M059J (cell line): Measurements from ENCODE around the gene MARK4. TPM values are rescaled to one million over a fixed set of nuclear protein-coding genes. Genes with fewer than 3 reads are reported as not detected.
"Not testable (repeated sequence)": the region's sequence is repeated elsewhere in the genome, so short reads cannot be mapped to it uniquely, and the experiment has no call there.

ENCODE experiments used
- DNase-seq: peaks from one replicate; pipeline ENCODE4 v3.0.0-alpha.2; 2012; ENCODE audit warnings: low read depth
- total RNA-seq: library from RNA; depleted of rRNA; stranded (reverse); fragments of >200 nt; shearing (Covaris generic); gene quantifications from 2 replicates; pipeline ENCODE4 v1.2.3, GENCODE V29; 2014

MARK4 gene
- total RNA-seq, 1 experiment from 2014 or later, result 11.0 TPM

DNA sequence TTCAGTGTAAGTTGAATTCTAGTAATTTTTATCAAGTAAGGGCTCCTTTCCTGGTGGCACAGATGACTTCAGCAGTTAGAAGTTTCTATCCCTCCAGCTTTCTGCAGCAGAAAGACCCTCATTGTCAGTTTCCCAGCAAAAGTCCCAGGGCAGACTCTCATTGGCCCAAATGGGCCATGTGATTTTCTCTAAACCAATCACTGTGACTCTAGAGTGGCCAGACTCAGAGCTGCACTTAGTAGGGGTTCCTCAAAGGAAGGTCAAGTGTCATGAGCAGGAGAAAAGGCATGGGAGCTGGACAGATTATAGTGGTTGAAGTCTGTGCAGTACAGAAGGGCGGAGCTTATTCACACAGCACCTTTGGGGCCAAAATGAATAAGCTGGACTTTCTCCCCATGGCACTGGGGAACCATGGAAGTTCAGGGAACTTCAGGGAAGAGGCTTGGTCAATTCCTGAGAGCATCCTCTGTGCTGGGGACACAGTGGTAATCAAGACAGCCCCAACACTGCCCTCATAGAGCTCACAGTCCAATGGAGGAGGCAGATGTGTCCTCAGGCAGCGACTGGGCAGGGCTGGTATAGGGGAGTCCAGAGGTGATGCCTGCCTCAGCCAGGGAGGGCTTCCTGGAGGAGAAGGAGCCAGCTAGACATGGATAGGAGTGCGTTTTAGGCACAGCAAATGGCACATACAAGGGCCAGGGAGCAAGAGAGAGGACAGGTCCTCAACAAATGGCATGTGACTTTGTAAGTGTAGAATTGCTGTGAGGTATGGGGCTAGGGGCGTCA is 53.3 kb downstream of the MARK4 start:
- no peak for DNase-seq

DNA sequence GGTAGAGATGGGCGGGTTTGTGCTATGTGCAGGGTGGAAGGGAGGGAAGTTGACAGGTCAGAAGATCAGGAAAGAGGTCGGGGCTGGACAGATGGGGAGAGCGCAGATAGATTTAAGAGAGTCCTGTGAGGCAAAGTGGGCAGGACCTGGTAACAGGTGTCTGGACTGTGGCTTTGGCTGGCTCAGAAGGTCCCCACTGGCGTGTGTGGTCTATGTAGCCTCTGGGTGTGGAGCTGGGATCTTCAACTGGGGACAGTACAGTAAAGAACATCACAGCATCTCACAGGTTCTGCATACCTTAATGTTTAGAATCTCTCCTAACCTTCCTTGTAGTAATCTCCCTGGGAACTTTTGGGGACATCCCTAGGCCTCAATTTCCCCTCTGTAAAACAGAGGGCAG is 53.9 kb downstream of the MARK4 start:
- no peak for DNase-seq

DNA sequence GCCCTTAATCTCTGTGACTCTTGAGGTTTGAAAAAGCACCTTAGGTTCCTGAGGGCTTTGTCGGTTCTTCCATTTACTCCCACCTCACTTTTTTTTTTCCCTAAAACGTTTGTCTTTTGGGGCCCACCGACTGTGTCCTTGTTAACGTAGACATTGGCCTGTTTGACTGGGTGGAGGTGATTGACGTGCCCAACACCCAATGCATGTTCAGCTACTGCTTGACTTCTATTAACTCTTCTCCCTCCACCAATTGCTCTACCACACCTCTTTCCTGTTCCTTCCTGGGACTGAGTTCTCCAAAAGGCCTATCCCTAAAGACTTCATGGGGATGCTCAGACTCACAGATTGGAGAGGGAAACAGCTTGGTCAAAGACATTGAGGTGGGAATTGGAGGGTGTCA is 54.4 kb downstream of the MARK4 start:
- no peak for DNase-seq

DNA sequence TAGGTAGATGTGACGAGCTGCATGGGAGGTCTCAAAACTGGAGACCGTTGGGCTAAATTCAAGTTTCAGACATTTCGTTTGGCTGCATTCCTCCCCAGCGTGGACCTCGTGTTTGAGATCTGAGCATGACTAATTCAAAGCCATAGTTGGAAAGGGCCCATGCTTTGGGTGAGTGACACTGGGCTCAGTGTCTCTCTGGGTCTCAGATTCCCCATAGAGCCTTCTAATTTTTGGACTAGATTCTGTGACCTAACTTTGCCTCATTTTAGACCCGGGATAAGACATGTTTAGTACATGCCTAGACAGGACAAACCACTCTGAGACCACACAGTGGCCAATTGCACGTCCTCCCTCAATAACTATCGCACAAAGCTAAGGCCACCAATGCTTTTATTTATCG is 55.0 kb downstream of the MARK4 start:
- DNase-seq, result peak; percentile 25

DNA sequence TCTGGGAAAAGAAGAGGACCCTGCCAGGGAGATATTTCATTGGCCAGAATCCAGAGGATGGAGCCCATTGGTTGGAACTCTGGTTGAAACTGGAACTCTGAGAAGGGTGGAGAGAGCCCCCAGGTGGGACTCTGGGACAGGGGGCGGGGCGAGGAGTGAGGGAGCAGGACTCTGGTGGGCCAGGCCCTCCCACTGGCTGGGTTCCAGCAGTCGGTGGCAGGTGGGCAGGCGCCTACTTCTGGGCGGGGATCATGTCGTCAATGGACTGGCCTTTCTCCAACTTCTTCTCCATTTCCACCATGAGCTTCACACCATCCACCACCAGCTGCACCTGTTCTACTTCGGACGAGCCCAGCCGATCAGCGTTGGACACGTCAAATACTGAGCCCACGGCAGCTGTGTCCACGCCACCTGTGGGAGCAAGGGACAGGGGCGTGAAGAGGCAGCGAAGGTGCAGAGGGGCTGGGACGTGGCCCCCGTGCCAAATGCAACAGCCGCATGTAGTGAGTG is 55.5 kb downstream of the MARK4 start:
- no peak for DNase-seq

DNA sequence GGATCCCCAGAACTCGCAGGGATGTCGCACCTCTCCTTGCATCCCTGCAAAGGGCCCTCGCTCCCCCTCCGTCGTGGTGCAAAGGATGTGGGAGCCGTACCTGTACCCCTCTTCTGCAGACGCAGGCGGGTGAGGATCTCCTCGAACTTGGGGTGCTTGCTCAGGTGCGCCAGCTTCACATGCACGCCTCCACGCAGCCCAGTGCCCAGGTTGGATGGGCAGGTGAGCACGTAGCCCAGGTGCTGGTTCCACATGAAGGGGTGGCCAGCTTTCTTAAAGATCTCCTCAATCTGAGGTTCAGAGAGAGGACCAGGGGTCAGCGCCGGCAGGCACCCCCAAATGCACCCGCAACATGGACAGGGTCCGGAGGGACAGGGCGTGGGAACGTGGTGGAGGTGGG is 56.3 kb downstream of the MARK4 start:
- no peak for DNase-seq

DNA sequence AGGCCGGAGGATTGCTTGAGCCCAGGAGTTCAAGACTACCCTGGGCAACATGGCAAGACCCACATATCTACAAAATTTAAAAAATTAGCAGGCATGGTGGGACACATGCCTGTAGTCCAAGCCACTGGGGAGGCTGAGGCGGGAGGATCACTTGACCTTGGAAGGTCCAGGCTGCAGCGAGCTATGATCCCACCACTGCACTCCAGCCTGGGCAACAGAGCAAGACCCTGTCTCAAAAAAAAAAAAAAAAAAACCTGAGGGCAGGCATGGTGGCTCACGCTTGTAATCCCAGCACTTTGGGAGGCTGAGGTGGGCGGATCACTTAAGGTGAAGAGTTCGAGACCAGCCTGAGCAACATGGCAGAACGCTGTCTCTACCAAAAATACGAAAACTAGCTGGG is 58.3 kb downstream of the MARK4 start:
- DNase-seq, result not testable (repeated sequence)

DNA sequence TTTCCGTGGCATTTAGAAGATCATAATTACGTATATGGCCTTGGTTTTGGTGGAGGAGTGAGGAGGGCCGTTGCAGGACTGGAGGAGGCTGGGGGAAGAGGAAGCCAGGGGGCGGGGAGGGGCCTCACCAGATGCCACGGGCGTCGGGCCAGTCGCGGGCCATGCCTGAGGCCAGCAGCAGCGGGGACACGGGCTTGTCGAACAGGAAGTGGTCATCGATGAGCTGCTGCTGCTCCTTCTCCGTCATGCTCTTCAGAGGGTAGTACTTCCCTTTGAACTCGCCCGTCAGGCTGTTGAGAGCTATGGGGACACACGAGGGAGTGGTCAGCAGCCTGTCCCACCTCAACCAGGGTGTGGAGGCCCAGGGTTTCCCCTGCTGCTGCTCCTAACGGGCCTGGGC is 60.5 kb downstream of the MARK4 start:
- no peak for DNase-seq

DNA sequence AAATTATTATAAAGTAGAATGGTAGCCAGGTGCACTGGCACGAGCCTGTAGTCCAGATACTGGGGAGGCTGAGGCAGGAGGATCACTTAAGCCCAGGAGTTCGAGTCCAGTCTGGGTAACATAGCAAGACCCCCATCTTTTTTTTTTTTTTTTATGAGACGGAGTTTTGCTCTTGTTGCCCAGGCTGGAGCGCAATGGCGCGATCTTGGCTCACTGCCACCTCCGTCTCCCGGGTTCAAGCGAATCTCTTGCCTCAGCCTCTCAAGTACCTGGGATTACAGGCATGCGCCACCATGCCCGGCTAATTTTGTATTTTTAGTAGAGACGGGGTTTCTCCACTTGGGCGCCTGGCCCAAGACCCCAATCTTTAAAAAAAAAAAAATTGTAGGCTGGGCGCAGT is 61.2 kb downstream of the MARK4 start:
- DNase-seq, result not testable (repeated sequence)

DNA sequence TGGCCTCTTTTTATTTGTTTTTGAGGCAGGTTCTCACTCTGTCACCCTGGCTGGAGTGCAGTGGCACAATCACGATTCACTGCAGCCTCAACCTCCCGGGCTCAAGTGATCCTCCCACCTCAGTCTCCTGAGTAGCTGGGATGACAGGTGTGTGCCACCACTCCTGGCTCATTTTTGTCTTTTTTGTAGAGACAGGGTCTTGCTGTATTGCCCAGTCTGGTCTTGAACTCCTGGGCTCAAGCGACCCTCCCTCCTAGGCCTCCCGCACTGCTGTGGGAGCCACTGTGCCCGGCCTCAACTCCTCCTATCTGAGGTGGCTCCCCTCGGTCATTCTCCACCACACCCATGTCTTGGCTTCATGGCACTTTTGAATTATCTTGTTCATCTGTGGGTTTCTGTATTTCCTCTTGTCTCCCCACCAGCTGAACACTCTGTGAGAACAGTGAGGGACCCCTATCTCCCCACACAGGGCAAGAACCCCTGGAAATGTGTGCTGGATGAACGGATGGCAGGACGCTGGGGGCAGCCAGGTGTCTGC is 63.7 kb downstream of the MARK4 start:
- DNase-seq, result no peak

DNA sequence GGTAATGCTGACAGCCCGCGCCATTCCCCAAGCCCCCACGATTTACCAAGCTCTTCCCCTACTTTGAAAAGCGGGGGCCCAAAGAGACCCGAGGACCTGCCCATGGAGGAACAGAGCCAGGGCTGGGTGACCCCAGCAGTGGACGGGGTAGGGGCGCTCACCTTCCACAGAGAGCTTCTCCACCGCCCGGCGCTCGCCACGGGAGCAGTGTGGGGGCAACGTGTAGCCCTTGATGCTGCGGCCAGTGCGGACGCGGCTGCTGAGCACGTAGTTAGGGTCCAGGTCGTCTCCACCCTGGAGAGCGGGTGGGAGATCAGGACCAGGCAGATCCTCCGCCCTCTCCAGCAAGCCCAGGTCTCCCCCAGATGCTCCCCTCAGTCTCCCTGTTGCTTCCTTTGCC is 64.2 kb downstream of the MARK4 start:
- no peak for DNase-seq

DNA sequence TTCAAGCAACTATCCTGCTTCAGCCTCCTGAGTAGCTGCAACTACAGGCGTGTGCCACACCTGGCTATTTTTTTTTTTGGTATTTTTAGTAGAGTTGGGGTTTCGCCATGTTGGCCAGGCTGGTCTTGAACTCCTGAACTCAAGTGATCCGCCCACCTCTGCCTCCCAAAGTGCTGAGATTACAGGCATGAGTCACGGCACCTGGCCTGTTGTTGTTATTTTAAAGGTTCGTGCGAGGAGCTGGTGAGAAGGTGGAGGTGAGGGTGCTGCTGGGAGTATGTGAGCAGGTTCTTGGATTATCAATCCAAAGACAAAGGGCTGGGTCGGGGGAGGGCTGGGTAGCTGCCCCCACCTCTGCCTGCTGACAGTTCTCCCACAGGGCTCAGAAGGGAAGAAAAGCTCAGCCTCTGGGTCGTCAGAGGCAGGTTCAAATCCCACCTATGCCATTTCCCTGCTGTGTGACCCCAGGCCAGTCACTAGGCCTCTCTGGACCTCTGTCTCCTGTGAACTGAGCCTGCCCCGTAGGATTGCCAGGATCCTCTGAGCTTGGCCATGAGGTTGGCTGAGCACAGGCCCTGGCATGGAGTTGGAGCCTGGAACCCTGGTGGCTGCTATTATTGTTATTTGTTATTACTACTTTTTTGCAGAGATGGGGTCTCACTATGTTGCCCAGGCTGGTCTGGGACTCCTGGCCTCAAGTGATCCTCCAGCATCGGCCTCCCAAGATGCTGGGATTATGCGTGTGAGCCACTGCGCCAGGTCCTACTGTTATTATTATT is 70.1 kb downstream of the MARK4 start:
- no peak for DNase-seq

DNA sequence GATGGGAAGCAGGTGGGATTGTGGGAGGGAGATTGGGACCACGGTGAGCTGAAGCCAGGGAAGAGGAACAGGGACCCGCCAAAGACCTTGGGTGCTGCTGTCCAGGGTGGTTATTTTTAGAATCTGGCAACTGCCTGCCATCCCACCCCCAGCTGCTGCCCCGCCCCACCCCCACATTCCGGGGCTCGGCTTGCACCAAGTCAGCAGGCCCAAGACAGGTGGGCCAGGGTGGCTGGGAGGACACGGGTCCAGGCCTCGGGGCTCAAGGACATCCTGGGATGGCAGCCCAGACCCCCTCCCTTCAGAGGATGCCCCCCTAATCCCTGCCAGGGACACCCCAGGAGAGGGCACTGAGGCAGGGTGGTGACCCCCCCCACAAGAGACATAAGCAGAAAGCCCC is 70.8 kb downstream of the MARK4 start:
- DNase-seq, result no peak

DNA sequence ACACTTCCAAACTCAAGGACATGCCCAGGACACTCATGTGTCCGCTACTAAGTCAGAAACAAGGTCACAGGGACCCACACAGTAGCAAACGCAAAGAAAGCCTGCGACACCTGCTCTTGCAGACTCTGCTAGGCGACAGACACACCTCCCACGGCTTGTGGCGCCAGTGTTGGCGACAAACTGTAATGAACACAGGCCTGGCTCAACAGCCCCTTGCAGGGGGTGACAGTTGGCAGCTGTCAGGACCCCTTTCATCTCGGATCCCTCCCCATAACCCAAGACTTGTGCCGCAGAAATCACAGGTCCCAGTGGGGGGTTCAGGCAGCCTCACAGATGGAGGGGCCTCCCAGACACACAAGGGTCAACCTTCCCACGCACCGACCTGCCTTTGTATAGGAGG is 71.2 kb downstream of the MARK4 start:
- DNase-seq, result no peak

DNA sequence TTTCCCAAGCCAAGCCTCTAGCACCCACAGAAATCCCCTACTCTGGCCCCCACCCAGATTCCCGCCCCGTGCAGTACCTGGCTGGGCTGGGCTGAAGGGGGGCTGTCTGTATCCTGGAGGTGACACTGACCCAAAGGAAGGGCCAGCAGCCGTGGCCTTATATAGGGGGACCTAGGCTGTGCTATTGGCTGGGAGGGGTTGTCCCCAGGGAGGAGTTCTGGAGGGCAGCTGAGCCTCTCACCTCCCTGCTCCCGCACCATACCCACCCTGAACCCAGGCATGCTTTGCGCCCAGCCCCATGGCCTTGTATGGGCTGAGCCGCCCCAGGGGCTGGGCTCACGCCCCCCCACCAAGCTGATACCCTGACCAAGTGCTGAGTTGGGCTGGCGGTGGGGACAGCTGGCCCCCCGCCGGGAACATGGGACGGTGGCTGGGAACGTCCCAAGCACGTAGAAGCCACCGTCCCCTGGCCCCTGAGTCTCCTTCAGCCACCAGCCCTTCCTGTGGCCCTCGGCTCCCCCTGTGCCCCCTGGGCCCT is 71.7 kb downstream of the MARK4 start, which contains the start of gene CKM:
TSS of gene CKM (minus strand) at position 132 of the 538 bp plus-strand sequence. CDS start 3,162 bp downstream, outside the sequence.
- no peak for DNase-seq

DNA sequence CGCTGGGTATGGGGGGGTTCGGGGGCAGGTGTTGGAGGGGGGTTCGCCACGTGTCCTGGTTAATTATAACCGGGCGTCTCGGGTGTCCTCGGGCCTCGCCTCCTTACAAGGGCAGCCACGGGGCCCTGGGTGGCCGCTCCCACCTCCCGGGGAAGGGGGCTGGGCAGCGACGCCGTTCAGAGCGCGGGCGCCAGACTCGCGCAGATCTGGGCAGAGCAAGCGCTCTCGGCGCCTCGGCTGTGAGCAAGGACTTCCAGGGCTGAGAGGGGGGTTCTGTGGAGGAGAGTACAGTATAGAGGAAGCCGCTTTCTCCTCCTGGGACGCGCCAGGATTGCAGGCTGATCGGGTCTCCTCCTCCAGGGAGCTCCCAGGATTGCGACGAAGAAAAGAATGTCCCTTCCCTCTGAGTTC is 72.6 kb downstream of the MARK4 start:
- no peak for DNase-seq

DNA sequence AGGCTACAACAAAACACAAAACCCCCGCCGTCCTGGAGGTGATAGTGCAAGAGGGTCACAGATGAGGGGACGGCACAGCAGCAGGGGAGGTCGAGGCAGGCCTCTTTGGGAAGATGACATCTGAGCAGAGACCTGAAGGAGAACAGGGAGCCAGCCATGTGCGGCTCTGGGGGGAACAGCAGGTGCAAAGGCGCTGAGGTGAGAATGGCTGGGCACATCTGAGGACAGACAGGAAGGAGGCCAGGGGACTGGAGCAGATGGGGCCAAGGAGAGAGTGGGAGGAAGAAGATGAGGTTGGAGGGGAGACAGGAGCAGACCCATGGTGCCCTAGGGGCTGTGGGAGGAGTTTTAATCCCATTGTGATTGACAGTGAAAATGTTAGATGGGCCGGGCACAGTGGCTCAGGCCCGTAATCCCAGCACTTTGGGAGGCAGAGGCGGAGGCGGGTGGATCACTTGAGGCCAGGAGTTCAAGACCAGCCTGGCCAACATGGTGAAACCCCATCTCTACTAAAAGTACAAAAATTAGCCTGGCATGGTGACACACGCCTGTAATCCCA is 73.4 kb downstream of the MARK4 start:
- no peak for DNase-seq

DNA sequence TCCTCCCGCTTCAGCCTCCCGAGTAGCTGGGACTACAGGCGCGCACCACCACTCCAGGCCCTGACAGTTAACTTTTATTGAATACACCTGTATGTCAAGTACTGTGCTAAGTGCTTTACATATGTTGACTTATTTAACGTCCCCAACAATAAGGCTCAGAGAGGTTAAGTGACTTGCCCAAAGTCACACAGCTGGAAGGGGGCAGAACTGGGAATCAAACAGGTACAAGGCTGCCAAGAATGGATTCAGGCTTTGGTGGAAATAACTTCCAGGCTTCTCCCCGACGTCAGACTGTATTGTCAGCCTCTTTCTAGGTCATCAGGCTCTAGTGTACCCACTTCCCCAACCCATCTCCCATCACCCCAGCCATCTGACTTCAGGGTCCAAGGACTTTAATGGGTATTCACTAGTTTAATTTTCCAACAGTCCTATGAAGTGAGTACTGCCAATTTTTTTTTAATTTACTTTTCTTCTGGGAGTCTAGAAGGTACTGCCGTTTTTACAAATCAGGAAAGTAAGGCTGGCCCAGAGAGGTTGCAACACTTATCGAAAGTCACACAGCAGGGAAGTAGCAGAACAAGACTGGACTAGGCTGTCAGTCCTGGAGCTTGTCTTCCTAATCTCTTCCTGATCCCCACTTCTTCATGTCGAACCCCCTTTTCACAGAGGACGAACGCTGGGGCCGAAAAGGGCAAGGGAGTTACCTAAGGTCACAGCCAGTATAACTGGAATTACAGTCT is 76.5 kb downstream of the MARK4 start:
- DNase-seq, result no peak

DNA sequence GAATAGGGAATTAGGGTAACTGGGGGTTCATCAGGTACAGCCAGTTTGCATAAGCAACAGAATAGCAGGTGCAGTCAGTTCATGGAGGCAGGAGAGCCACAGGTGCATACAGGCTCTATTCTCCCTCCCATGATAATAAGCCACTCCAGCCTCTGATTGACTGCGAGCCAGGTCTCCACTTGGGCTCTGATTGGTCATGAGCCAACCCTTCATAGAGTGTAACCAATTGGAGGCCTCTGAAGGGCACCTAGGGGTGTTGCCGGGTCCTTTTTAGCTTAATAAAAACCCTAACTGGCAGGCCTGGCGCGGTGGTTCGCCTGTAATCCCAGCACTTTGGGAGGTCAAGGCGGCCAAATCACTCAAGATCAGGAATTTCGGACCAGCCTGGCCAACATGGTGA is 80.3 kb downstream of the MARK4 start:
- no peak for DNase-seq

DNA sequence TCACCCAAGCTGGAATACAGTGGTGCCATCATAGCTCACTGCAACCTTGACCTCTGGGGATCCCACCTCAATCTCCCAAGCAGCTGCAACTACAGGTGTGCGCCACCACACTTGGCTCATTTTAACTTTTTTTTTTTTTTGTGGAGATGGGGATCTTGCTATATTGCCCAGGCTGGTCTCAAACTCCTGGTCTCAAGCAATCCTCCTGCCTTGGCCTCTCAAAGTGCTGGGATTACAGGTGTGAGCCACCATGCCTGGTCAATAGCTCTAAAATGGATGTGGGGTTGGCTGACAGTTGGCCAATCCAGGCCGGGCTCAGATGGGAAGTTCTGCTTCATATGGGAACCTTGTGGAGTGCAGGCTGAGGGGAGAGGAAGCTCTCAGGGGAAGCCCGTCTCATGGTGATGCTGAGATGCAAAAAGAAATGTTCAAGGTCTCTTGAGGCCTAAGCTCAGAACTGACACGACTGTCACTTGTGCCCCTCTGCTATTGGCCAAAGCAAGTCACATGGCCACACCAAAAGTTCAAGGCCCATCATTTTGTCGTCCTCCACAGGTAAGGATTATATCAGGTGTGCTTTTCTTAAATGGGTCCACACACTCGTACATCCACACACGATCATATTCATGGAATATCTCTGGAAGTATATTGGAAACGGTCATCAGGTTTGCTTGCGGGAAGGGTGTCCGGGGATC is 82.7 kb downstream of the MARK4 start:
- DNase-seq, result no peak

DNA sequence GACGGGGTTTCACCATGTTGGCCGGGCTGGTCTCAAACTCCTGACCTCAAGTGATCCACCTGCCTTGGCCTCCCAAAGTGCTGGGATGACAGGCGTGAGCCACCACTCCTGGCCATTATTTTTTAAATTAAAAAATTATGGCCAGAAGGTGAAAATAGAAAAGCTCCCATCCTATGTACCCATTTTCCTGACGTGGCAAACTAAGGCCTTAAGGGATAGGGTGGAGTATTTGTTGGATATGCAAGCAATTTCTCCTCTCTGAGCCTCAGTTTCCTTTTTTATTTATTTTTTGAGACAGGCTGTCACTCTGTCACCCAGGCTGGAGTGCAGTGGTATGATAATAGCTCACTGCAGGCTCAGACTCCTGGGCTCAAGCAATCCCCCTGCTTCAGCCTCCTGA is 83.8 kb downstream of the MARK4 start:
- not testable (repeated sequence) for DNase-seq
